SW 1271 (cell line): Measurements from ENCODE around the gene OGA.

Experiments
- DNase-seq, 2 experiments: peaks; one replicate each; lab custom pipeline; 2025; lab: John Stamatoyannopoulos, UW

The OGA gene

GRCh38 chr10:101774589-101775272, 43.5 kb downstream of the OGA start:
- no peak for DNase-seq

- DNase-seq = no peak
These were observed 44.2 kb downstream of the OGA start for GRCh38 chr10:101773923-101774588.

DNA sequence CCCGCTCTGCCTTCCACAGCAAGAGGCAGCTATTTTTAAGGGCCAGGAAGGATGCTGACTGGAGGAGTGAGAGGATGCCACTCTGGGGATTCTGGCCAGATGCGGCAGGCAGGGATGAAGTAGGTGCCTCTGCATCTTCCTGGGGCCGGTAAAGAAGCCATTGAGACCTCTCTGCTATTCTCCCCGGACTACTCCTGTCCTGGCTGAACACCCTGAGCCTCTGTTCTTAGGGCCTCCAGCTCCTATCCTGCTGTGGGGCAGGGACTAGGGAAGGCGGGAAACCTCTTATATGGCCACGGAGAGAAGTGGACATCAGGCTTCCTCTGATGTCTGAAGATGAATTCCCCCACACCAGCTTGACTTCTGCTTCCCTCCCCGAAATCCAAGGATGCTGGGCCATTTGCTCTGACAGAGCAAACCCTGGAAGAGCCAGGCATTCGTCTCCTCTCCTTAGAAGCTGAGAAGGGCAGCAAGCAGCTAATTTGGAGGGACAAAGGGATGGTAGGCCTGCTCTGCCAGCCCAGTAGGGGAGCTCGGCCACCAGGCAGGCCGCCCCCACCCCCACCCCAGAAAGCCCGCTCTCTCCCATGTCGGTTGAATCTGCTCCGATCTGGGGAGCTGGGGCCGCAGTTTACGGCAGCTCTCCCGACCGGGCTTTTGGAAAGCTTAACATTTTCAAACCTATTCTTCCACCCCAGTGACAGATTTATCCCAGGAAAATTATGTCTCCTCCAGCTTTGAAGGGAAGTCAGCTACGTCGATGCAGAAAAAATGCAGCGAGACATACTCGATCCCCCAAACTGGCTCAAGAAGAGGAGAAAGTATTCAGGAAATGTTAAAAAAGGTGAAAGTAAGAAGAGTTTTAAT, 45.1 kb downstream of the OGA start:
- DNase-seq = no peak

GRCh38 chr10:101772017-101772894, 46.0 kb downstream of the OGA start:
- no peak for DNase-seq

DNA sequence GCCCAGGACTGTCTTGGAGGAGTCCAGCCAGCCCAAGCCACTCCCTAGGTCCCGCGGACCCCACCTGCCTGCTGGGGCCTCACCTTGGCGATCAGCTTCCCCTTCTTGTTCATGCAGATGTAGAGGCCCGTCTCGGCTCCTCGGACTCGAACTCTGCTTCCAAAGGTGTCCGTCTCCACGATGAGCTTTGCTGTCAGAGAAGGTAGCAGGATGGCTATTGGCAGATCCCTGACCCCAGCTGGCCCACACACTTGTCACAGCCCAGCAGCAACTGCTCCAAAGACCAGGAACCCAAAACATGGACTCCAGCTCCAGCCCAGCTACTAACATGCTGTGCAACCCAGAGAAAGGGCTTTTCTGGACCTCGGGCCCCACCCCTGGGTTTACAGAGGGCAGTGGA, 46.9 kb downstream of the OGA start:
- DNase-seq = no peak

DNA sequence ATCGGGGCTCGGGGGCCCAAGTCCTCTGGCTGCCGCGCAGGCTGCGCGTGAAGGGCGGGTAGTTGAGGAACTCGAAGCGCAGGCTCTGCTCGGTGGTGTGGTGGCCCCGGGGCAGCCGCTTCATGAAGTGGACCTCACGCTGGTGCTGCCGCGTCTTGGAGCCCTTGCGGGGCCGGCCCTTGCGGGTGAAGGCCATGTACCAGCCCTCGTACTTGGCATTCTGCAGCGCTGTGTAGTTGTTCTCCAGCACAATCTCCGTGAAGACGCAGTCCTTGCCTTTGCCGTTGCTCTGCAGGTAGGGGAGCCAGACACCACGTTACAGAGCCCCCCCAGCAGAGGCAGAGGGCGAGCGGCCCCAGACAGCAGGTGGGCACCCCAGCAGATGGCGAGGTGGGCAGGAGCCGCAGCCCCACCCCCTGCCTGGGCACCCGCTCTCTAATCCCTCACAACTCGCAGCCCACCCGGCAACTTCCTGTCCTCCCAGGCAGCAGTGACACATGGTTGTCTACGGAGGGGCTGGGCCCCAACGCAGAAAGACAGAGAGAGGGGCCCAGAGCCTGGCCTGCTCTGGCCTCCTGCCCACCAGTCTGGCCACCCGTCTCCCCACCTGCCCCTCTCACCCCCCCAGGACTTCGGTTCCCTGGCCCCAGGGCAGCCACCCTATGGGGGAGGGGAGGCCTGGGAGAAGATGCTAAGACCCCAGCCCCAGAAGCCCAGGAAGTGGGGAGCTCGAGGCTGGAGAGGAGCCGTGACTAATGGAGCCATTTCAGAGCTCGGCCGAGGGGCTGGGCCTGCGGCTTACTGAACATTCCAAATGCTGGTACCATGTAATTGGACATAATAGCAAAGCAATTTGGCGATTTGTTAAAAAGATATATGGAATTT, 47.7 kb downstream of the OGA start:
- DNase-seq = no peak

DNA sequence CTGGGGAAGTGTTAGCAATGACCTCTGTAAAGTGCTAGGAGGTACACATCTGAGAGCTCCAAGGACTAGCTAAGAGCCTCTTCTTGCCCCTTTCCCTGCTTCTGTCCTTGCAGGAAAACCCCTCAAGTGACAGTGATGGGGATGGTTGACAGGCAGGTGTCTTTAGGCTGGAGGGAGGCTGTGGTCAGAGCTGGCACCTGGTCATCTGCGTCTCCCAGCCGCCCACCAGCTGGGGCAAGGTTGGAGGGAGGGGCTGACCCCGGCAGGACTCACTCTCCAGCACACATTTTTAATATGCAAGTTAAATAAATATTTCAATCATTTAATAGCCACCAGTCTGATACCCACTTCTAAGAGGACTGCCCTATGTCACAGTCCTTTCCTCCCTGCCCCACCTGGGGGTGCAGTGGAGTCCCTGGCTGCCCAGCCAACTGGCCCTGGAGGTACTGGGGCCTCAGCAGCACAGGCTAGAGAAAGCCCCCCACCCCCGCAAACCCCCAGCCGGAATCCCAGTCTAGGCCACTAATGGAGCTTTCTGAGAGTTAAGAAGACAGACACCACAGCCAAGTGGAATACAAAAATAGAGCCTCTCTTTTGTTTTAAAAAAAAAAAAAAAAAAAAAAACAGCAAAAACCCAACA, 48.6 kb downstream of the OGA start:
- DNase-seq = no peak

GRCh38 chr10:101768791-101769170, 49.5 kb downstream of the OGA start:
- no peak for DNase-seq

- DNase-seq = no peak
These were observed 50.1 kb downstream of the OGA start for GRCh38 chr10:101767966-101768790.

DNA sequence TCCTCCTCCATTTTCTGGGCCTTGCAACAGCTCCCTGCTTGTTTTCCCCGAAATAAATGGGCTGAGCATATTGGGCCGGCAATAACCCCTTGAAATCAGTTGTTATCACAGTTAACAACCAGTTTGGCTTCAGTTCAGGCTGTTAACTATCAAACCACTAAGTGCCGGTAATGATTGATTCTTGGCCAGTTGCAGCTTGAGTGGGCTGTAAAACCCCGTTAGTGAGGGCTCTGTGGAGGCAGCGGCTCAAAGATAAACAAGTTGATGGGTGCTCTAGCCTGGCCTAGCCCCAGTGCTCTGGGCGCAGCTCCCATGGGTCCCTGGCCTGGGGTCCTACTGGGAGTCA, 50.7 kb downstream of the OGA start:
- DNase-seq = no peak

DNA sequence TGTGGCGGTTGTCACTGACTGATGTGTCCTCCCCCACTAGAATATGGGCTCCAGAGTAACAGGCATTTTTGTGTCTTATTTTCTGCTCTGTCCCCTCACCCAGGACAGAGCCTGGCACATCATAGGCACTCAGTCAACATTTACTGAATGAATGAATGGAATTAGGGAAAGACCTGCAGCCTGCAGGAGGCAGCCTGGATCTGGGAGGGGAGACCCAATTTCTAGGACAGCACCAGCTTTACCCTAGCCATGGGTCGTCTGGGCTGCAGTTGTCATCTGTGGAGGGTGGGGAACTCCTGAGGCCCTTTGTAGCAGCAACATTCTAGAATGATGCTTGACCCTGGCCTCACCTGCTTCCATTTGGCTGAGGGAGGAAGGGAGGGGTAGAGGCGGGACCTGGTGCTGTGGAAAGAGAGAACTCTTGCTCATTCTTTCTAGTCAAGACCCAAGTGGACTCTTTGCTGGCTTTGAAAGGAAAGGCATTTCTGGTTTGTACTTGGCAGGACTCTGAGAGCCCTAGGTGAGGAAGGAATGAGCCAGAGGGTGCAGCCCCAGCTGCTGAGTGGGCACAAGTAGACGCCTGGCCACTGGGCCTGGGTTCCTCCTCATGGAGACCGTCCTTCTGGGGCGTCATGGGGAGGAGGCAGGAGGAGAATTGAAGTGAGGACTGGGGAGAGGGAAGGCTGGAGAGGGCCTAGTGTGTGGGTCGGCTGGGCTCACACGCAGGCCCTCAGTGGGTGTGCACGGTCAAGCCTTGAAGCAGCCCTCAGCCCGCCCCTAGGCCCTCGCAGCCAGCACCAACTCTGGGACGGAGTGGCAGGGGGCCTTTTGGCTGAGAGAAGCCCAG, 51.3 kb downstream of the OGA start:
- no peak for DNase-seq

- no peak for DNase-seq
These were observed 51.9 kb downstream of the OGA start for GRCh38 chr10:101766306-101766705.

DNA sequence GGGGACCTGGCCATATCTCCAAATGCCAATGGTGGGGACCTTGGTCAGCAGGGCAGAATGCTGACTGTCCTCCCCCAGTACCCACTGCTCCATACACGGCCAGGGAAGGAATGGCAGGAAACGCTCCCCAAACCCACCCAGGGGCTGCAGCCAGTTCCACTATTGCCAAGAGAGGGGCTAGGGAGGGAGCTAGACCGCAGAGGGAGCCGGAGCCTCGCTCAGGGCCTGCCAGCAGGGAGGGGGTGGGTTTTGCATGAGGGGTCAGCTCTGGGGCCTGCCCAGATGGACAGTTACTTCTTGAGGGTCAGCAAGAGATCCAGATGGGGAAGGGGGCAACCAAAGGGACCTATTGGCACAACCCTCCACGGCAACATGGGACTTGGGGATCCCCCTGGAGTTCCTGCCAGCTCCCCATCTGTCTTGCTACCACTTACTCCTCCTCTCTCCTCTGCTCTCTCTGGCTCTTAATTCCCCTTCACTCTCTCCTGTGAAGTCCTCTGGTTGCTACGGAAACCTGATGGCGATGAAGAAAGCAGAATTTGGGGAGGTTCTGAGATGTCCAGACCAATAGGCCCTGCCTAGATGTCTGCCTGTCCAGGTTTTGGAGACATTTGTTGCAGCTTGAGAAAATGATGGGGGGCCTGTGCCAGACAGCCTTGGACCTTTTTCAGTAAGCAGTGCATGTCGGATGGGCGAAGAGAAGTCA, 55.0 kb downstream of the OGA start:
- no peak for DNase-seq

DNA sequence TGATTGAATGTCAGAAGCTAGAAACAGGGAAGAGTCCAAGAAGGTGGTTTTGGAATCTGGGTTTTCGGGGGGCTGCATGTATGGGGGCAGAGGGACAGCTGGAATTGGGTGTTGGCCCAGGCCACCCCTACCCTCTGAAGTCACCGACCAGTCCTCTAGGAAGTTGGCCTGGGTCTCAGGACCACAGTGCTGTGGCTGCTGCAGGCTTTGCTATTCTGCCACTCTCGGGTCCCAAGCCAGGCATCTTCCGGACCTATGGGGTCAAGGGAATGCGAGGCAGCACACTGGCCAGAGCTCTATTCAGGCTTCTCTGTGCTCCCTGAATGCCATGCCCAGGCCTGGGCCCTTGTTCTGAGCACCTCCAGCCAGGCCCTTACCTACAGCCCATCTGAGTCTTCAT, 55.5 kb downstream of the OGA start:
- no peak for DNase-seq

DNA sequence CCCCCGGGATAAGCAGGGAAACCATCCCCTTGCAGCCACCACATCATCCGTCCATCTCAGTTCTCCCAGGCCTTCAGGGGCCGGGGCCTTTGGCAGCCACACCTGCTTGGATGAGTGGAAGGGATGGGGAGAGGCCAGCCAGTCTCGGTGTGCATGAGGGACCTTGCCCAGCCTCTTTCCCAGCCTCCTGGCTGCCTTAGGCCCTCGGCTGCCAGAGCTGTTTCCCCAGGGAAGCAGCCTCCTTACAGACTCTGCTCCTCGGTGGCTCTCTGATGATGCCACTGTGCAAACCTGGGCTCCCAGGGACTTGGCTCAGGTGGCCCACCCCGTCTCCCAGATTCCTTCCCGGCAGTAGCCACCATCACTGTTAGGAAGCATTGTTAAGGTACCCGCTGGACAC, 57.0 kb downstream of the OGA start:
- DNase-seq = no peak

DNA sequence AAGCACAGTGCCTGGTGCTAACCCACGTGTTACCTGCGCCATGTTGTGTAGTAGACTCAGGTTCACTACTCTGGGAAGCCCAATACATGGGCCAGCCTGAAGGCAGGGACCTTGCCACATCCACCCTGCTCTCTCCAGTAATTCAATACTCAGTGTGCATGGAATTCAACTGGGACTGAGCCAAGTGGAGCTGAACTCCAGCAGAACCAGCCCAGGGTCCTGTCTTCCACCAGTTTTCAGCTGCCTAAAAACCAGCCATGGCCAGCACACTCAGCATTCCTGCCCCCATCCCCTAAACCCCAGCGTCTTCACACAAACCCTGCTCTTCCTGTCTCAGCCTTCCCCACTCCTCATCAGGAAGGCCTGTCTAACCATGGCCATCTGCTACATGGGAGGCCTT, 57.7 kb downstream of the OGA start:
- no peak for DNase-seq

DNA sequence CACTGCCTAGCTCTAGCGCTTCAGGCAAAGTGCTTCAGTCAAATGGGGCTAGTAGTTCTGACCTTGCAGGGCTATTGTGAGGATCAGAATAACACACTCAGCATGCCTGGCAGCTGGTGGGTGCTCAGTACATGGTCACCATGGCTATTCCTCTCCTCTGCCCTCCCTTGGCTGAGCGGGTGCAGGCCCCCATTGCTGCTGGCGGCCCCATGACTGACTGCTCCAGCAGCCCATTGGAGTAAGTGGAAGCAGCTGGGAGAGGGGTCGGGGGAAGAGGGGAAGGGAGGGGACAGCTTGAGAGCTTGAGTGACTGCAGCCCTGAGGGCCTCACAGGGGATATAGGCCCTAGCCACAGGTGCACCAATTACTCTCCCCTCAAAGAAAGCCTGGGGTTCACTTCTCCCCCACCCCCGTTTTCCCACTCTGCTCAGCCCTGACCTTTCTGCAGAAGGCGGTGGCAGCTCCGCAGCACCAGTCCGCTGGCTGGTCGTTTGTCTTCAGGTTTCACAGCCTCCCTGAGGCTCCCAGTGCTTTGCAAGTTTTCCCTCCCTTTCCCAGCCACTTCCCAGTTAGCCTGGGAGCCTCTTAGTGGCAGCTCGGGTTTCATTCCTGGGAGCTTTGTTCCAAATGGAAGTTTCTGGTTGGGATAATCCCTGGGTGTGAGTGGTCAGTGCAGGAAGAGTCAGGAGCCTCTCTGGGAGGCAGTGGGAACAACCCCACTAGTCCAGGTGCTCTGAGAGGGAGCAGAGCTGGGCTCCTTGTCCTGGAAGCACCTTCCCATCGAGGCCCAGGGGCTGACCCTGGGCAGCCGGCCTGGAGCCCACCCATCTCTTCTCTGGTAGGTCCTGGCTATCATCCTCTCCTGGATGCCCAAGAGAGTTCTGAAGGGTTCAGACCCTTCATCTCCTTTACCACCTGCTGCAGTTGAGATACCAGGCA, 58.7 kb downstream of the OGA start:
- no peak for DNase-seq
